Activated CD8-positive, alpha-beta memory T cell treated with anti-CD3 and anti-CD28 coated beads, Interleukin-2, amount 10 ng/mL, durations not matched to agents 7 days and 5 days (primary cell): ENCODE measurements around the gene ERICH2. TPM values are rescaled to one million over a fixed set of nuclear protein-coding genes. Genes with fewer than 3 reads are reported as not detected.

Source experiments
- ATAC-seq: fragments of 150-1000 bp; cut with Tn5 transposase; one replicate; pipeline ENCODE4 v1.10.0; 2021; ENCODE audit warnings: moderate library complexity
- CTCF ChIA-PET: fragments of 350-600 bp; sonication (Branson Sonifier 250); formaldehyde crosslinking; loops from one replicate; lab custom pipeline; 2021; ENCODE audit warnings: antibody characterized with exemption; lab: Charles Lee
- DNase-seq: peaks from one replicate; pipeline ENCODE4 v3.0.0-alpha.2; 2020
- H3K27ac Mint-ChIP-seq: one replicate; pipeline ENCODE4 v1.8.0; 2021; ENCODE audit warnings: mild to moderate bottlenecking, mixed read lengths
- H3K27me3 Mint-ChIP-seq: one replicate; pipeline ENCODE4 v1.8.0; 2021; ENCODE audit warnings: mixed read lengths
- H3K36me3 Mint-ChIP-seq: one replicate; pipeline ENCODE4 v1.8.0; 2021; ENCODE audit warnings: mild to moderate bottlenecking, mixed read lengths
- H3K4me1 Mint-ChIP-seq: one replicate; pipeline ENCODE4 v1.8.0; 2021; ENCODE audit warnings: mixed read lengths
- H3K4me3 Mint-ChIP-seq: one replicate; pipeline ENCODE4 v1.8.0; 2021; ENCODE audit warnings: mild to moderate bottlenecking, moderate library complexity, mixed read lengths
- H3K9me3 Mint-ChIP-seq: one replicate; pipeline ENCODE4 v1.8.0; 2022; ENCODE audit warnings: low read depth, mixed read lengths
- total RNA-seq, 2 experiments: library from RNA; stranded (reverse); gene quantifications; one replicate each; pipeline ENCODE4 v1.2.3, GENCODE V29; 2021

Gene ERICH2
- total RNA-seq, 2 experiments from 2014 or later, result not detected

GRCh38 chr2:170822290-170823087 lies 52.3 kb downstream of the ERICH2 start:
- Mint-ChIP-seq H3K9me3 (no peaks in the 10 kb centered on the region), H3K36me3 (peaks cover 2% of the 10 kb centered on the region), H3K27ac (no peak overlapping the region), H3K27me3 (peaks cover 86% of the 10 kb centered on the region), H3K4me3 (no peak overlapping the region), H3K4me1 (peaks cover 38% of the 10 kb centered on the region)
- DNase-seq (no peak), ATAC-seq (peak; percentile 28)
- CTCF ChIA-PET, result interaction anchor here (0.7 to 2.7 kb wide), 9 partner anchors 9 to 413 kb away, joined by 3 to 10 read pairs (median 3); no protein-coding TSS in a partner anchor

- H3K4me3 Mint-ChIP-seq, result no peak overlapping the region
- no peak for DNase-seq
- H3K36me3 Mint-ChIP-seq, result peaks cover 2% of the 10 kb centered on the region
- ATAC-seq, result no peak
- peaks cover 33% of the 10 kb centered on the region for H3K4me1 Mint-ChIP-seq
- peaks cover 80% of the 10 kb centered on the region for H3K27me3 Mint-ChIP-seq
- H3K27ac Mint-ChIP-seq, result no peak overlapping the region
- no peaks in the 10 kb centered on the region for H3K9me3 Mint-ChIP-seq
- CTCF ChIA-PET, result interaction anchor here (1.0 to 1.7 kb wide), 5 partner anchors 10 to 55 kb away, joined by 3 to 10 read pairs (median 3); no protein-coding TSS in a partner anchor
Observed at GRCh38 chr2:170823088-170823897, 53.1 kb downstream of the ERICH2 start.

DNA sequence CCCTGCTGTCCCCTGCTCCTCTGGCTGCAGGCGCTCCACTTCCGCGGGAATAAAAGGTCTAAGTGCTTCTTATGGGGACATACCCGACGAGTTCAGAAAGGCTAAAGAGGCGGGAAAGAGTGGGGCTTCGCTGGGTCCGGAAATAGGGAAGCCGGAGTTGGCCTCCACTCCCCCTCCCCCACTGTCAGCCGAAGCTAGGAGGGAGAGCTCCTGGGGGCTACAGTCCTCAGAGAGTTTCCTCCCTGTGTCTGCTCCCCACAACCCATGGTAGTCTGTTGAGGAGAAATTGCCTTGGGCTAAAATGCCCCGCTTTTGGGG lies 53.7 kb downstream of the ERICH2 start:
- Mint-ChIP-seq H3K36me3 (peaks cover 2% of the 10 kb centered on the region), H3K27me3 (peaks cover 74% of the 10 kb centered on the region), H3K27ac (no peak overlapping the region), H3K9me3 (no peaks in the 10 kb centered on the region), H3K4me1 (peaks cover 28% of the 10 kb centered on the region), H3K4me3 (no peak overlapping the region)
- CTCF ChIA-PET, result interaction anchor here (1.4 to 1.5 kb wide), 2 partner anchors 9 to 23 kb away, joined by 3 to 4 read pairs; no protein-coding TSS in a partner anchor
- no peak for DNase-seq
- ATAC-seq, result no peak

DNA sequence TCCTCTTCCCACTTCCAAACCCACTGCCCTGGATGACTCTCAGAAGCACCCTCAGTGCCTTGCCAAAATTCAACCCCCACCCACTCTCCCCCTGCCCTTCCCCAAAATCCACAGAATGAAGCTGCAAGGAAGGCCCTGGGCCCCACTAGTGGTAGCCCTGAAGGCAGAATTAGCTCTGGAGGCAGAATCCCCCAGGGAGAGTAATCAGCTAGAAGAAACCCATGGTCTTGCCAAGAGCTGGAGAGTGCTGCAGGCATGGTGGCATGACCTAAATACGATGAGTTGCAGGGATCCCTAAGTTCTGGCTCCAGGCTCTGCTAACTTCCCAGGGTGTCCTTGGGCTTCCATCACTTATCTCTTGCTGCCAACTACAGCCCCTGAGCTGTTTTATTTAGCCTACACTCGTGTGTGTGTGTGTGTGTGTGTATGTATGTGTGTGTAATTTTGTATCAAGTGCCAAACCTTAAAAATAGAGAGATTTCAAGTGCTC lies 54.4 kb downstream of the ERICH2 start:
- H3K9me3 Mint-ChIP-seq, result no peaks in the 10 kb centered on the region
- CTCF ChIA-PET, result interaction anchor here (1.2 to 3.2 kb wide), 5 partner anchors 8 to 22 kb away, joined by 3 to 18 read pairs (median 4); partner anchors contain the start of gene GAD1
- no peak for ATAC-seq
- no peak for DNase-seq
- peaks cover 2% of the 10 kb centered on the region for H3K36me3 Mint-ChIP-seq
- peaks cover 67% of the 10 kb centered on the region for H3K27me3 Mint-ChIP-seq
- no peak overlapping the region for H3K27ac Mint-ChIP-seq
- H3K4me1 Mint-ChIP-seq, result peaks cover 26% of the 10 kb centered on the region
- H3K4me3 Mint-ChIP-seq, result no peak overlapping the region

DNA sequence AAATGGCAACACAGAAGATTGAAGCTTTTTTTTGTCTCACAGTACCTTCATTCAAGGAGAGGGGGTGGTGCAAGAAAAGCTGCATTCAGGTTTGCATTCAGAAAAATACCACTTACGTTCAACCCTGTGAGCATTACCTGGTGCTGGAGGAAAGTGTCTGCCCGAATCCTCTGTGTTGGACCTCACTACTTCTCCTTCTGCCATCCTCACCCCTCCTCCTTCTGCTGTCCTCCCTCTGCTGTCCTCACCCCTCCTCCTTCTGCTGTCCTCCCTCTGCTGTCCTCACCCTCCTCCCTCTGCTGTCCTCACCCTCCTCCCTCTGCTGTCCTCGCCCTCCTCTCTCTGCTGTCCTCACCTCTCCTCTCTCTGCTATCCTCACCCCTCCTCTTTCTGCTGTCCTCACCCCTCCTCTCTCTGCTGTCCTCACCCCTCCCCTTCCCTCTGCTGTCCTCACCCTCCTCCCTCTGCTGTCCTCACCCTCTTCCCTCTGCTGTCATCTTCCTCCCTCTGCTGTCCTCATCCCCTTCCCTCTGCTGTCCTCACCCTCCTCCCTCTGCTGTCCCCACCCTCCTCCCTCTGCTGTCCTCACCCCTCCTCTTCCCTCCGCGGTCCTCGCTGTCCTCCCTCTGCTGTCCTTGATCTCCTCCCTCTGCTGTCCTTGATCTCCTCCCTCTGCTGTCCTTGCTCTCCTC lies 57.8 kb downstream of the ERICH2 start:
- peaks cover 35% of the 10 kb centered on the region for H3K27me3 Mint-ChIP-seq
- ATAC-seq, result no peak
- CTCF ChIA-PET, result no interaction called here
- H3K27ac Mint-ChIP-seq, result no peak overlapping the region
- H3K9me3 Mint-ChIP-seq, result no peaks in the 10 kb centered on the region
- H3K4me1 Mint-ChIP-seq, result peaks cover 2% of the 10 kb centered on the region
- no peak for DNase-seq
- no peak overlapping the region for H3K4me3 Mint-ChIP-seq
- peaks cover 2% of the 10 kb centered on the region for H3K36me3 Mint-ChIP-seq

DNA sequence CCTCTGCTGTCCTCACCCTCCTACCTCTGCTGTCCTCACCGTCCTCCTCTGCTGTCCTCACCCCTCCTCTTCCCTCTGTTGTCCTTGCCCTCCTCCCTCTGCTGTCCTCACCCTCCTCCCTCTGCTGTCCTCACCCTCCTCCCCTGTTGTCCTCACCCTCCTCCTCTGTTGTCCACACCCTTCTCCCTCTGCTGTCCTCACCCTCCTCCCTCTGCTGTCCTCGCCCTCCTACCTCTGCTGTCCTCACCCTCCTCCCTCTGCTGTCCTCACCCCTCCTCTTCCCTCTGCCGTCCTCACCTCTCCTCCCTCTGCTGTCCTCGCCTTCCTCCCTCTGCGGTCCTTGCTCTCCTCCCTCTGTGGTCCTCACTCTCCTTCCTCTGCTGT lies 58.3 kb downstream of the ERICH2 start:
- Mint-ChIP-seq H3K4me3 (no peak overlapping the region), H3K36me3 (peaks cover 2% of the 10 kb centered on the region), H3K4me1 (peaks cover 2% of the 10 kb centered on the region), H3K9me3 (no peaks in the 10 kb centered on the region), H3K27ac (no peak overlapping the region), H3K27me3 (peaks cover 35% of the 10 kb centered on the region)
- CTCF ChIA-PET, result no interaction called here
- ATAC-seq (no peak), DNase-seq (no peak)

- CTCF ChIA-PET, result no interaction called here
- peaks cover 32% of the 10 kb centered on the region for H3K27me3 Mint-ChIP-seq
- no peaks in the 10 kb centered on the region for H3K9me3 Mint-ChIP-seq
- H3K27ac Mint-ChIP-seq, result no peak overlapping the region
- ATAC-seq, result no peak
- H3K4me1 Mint-ChIP-seq, result peaks cover 2% of the 10 kb centered on the region
- H3K4me3 Mint-ChIP-seq, result no peak overlapping the region
- H3K36me3 Mint-ChIP-seq, result peaks cover 2% of the 10 kb centered on the region
- DNase-seq, result no peak
Observed at GRCh38 chr2:170829036-170829435, 58.9 kb downstream of the ERICH2 start.

DNA sequence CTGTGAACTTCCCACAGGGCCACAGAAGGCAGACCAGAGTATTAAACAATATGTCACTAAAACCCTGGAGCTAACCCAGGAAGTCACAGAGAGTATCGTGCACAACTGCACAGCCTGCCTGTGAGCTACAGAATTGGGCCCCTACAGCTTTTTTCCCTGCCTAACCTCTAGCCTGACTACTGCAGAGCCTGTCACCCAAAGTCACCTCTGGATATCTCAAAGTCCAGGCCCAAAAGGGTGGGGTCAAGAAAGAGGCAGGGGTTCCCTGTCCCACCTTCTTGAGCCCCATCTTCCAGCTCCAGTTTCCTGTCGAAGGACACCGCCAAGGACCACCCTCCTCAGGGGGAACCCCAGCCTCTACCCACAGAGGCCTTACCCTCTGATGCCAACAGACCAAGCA lies 60.0 kb downstream of the ERICH2 start:
- CTCF ChIA-PET, result no interaction called here
- H3K27ac Mint-ChIP-seq, result no peak overlapping the region
- no peaks in the 10 kb centered on the region for H3K9me3 Mint-ChIP-seq
- H3K4me1 Mint-ChIP-seq, result peaks cover 2% of the 10 kb centered on the region
- no peak overlapping the region for H3K4me3 Mint-ChIP-seq
- ATAC-seq (no peak), DNase-seq (no peak)
- peaks cover 20% of the 10 kb centered on the region for H3K27me3 Mint-ChIP-seq
- no peaks in the 10 kb centered on the region for H3K36me3 Mint-ChIP-seq

- H3K27ac Mint-ChIP-seq, result no peak overlapping the region
- no peak overlapping the region for H3K4me3 Mint-ChIP-seq
- no peaks in the 10 kb centered on the region for H3K36me3 Mint-ChIP-seq
- CTCF ChIA-PET, result interaction anchor here (1.4 kb wide), 1 partner anchor 16 kb away, joined by 3 read pairs; no protein-coding TSS in a partner anchor
- H3K4me1 Mint-ChIP-seq, result peaks cover 2% of the 10 kb centered on the region
- peaks cover 21% of the 10 kb centered on the region for H3K27me3 Mint-ChIP-seq
- DNase-seq (no peak), ATAC-seq (no peak)
- no peaks in the 10 kb centered on the region for H3K9me3 Mint-ChIP-seq
Observed at GRCh38 chr2:170831115-170831514, 60.9 kb downstream of the ERICH2 start.

- no peaks in the 10 kb centered on the region for H3K36me3 Mint-ChIP-seq
- H3K27ac Mint-ChIP-seq, result no peak overlapping the region
- ATAC-seq (no peak), DNase-seq (no peak)
- H3K4me3 Mint-ChIP-seq, result no peak overlapping the region
- no peaks in the 10 kb centered on the region for H3K9me3 Mint-ChIP-seq
- CTCF ChIA-PET, result no interaction called here
- H3K4me1 Mint-ChIP-seq, result no peaks in the 10 kb centered on the region
- peaks cover 17% of the 10 kb centered on the region for H3K27me3 Mint-ChIP-seq
Observed at GRCh38 chr2:170836027-170836426, 65.8 kb downstream of the ERICH2 start.

DNA sequence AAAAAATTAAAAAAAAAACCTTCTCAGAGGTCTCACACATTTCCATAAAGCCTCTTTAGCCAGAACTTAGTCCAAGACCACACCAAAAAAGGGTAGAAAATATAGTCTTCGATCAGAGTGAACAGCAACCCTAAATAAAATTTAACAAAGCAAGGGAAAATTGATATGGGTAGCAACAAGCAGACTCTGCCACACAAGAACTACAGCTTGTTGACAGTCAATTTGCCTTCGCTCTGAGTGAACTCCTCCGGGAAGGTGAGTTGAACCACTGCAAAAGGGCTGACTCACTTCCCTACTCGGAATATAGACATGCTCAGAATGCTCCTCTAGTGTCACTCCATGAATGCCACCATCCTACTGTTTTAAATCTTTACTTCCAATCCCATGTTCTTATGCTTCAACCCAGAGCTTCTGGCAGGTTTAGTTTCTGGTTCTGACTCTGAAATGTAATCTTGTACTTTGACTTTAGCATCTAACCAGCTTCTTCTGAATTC lies 70.6 kb downstream of the ERICH2 start:
- H3K4me3 Mint-ChIP-seq, result no peak overlapping the region
- H3K27ac Mint-ChIP-seq, result no peak overlapping the region
- peaks cover 13% of the 10 kb centered on the region for H3K4me1 Mint-ChIP-seq
- no peaks in the 10 kb centered on the region for H3K9me3 Mint-ChIP-seq
- DNase-seq, result no peak
- CTCF ChIA-PET, result interaction anchor here (1.0 to 1.5 kb wide), 2 partner anchors 24 to 32 kb away, joined by 3 to 5 read pairs; partner anchors contain the start of gene GAD1
- ATAC-seq, result no peak
- H3K36me3 Mint-ChIP-seq, result peaks cover 3% of the 10 kb centered on the region
- H3K27me3 Mint-ChIP-seq, result peaks cover 12% of the 10 kb centered on the region

DNA sequence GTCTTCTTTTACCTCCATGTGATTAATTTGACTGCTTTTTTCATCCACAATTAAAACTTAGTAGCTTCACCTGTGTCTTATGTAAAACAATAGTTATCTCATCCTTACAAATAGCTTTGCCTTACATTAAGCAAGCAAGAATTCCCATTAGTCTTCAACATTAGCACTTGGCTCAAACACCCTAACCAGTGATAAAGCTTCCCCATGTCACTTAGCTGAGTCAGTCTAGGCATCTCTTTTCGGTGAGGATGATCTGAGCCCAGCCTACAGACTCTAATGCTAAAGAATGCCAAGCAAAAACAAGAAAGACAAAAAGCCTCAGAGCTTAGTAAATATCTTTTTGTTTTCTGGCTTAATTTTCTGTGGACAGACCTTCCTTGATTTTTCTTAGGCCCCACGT lies 72.6 kb downstream of the ERICH2 start:
- CTCF ChIA-PET, result interaction anchor here (0.7 to 2.1 kb wide), 4 partner anchors 30 to 663 kb away, joined by 3 to 10 read pairs (median 4); partner anchors contain the start of gene GORASP2
- no peak overlapping the region for H3K4me3 Mint-ChIP-seq
- H3K9me3 Mint-ChIP-seq, result no peaks in the 10 kb centered on the region
- no peak for DNase-seq
- H3K27ac Mint-ChIP-seq, result no peak overlapping the region
- peaks cover 13% of the 10 kb centered on the region for H3K4me1 Mint-ChIP-seq
- peaks cover 8% of the 10 kb centered on the region for H3K27me3 Mint-ChIP-seq
- no peak for ATAC-seq
- H3K36me3 Mint-ChIP-seq, result peaks cover 3% of the 10 kb centered on the region
